HG03565 (cell line): ENCODE data around the gene TMTC1.

Experiments
- ATAC-seq: cut with Tn5 transposase; IDR thresholded peaks from one replicate; pipeline ENCODE4 v1.9.1; 2021; ENCODE audit warnings: mild to moderate bottlenecking, moderate library complexity; ENCODE audit not compliant: unreplicated experiment

The TMTC1 gene

DNA sequence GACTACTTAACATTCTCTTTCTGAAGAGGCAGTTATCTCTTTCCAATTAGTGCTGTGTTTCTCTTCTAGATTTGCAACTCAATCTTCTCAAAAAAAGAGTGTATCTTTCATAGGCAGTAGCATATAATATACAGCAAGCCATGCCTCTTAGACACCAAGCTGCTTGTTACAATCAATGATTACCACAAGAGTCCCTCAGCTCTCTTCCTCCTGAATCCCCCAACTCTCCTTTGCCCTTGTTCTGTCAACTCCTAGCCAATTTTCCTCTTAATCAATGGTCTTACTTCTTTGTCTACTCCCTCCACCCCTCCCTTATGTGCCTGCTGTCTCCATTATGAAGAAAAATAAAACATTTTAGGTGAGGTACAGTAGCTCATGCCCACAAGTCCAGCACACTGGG is 2.6 kb downstream of the TMTC1 start:
- ATAC-seq = no peak

GRCh38 chr12:29780084-29780483 is 3.7 kb downstream of the TMTC1 start:
- ATAC-seq = no peak

GRCh38 chr12:29778531-29778930 is 5.2 kb downstream of the TMTC1 start:
- no peak for ATAC-seq

DNA sequence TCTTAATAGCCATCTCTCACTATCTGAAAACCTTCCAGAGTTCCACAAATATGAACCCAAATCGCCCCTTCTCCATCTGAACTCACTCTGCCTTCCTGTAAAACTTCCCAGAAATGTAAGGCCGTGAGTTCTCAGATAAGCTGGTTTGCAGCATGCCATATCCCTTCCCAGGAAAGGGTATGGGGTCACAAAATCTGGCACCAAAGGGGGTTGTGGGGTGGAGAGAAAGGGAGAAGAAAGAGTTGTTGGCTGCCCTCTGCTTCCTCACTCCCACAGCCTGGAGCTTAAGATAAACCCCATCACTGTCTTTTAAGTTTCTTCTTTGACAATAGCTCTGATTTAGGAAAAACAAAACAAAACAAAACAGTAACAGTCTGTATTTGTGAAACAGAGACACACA is 10.7 kb downstream of the TMTC1 start:
- ATAC-seq = no peak

GRCh38 chr12:29771786-29772185 is 12.0 kb downstream of the TMTC1 start:
- no peak for ATAC-seq

DNA sequence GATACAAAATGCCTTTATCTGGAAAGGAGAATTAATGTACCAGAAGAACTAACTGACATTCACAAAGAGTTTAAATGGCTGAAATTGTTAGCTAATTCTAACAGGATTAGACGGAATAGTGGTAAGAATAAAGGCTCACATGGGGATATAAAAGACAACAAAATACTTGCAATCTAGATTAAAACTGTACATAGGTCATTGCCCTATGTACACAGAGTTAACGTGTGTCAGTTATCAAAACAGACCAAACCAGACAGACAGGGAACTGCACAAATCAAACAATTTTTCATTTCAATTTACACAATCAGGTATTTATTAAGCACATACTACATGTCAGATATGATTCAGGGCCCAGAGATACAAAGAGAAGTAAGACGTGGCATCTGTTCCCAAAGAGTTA is 12.6 kb downstream of the TMTC1 start:
- ATAC-seq = no peak

DNA sequence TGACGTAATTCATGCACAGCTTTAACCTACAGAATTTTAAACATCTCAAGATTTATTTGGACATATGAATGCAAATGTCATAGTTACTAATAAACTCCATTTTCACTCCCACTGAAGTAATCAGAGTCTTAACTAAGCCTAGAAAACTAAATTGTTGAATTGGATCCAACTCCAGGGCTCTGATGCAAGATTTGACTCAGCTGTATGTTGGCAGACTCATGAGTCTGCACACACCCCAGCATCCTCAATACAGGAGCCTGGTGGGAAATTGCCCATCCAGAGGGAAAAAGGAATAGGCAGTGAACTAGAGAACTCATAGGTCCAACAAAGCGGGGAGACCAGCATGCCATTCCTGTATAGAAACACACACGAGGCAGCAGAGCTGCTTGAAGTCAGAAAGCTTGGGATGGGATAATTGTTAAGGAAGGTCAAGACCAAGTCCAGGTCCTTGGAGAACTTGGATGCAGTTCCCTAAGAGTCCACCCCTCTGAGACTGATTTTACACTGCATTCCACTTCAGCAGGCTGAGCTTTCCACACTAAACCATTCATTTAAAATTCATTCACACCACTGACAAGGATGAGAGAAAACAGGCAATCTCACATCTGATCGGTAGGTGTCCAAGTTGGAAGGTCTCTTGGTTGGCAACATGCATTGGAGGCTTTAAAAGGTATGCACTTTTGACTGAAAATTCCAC is 14.4 kb downstream of the TMTC1 start:
- ATAC-seq = no peak

DNA sequence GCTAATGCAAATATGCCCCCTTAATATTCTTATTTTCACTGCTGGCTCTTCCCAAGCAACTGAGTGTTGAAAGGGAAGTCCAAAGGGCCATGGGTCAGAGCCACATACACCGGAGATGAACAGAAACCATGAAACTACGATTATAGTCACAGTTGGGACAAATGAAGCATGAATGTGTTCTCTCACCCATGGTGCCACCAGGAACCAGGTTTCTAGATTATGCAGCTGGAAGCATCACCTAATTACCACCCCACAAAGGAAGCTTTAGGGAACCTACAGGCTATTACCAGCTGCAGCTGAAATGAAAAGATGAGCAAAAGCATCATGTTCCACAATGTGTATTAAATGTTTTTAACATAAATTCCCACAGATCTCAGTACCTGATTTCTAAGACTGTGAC is 15.4 kb downstream of the TMTC1 start:
- ATAC-seq = no peak

GRCh38 chr12:29763301-29763683 is 20.4 kb downstream of the TMTC1 start:
- no peak for ATAC-seq

DNA sequence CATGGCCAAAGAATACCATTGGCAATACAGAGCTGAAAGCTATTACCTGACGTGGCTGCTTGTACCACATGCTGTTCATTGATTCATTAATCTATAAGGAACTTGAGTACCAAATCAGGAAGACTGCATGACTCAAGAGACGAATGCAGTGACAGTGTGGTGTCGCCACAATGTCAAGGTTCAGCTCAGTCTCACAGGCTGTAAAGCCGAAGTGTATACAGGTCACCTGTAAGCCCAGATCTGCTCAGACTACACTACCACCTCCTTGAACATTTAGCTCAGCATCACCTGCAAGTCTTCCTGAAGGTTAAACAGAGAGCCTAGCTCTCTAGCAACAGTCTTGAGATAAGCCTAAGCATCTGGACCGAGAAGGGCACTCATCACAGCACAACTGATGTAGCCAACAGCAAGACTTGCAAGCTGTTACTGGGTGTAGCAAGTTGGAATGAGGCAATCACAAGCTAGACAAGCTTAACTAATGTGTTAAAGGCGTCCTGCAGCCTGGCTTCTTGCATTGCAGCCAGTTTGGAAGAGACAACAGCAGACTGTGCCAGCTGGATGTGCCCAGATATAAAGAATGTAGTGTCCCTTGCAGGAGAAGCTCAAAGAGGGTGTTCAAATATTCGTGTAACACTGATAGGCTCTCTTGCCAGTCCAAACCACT is 21.0 kb downstream of the TMTC1 start:
- ATAC-seq = no peak

GRCh38 chr12:29759950-29760349 is 23.8 kb downstream of the TMTC1 start:
- ATAC-seq = no peak

GRCh38 chr12:29756741-29757390 is 26.9 kb downstream of the TMTC1 start:
- no peak for ATAC-seq

DNA sequence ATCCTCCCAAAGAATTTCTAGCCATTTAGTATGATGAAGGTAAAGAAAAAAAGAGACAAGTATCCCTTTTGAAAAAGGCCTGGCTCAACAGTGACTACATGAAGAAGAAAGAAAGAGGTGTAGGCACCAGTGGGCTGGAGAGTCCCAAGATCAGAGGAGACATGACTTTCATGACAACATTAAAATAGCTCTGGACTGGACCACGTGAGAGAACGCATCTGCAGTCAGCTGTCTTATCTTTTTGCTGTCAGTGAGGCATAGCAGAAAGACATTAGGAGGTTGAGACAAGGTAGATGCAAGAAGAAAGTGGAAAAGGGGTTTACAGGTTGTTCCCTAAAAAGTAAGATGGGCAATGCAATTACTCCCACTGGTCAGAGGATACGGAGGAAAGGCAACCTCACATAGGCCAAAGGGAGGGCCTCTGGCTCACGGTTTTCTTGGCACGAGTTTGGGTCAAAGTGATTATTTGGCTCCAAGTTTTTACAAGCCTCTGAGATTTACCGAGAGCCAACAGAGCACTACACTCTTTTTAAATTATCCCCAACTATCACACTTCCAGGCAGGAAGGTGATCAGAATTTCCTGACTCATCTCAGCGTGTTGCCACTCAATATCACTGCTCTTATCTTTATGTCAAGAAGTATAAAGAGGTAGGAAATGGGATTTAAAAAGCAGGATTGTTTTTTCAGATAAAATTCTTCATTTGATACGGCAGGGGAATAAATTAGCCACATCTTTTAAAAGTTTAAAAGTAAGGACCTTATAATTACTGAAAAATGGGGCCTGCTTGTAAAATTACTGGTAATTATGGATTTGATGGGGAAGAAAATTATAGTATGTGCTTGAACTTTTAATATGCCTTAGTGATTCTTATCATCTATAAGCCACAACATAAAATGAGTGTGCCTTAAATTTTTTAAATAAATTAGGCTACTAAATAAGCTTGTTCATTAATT is 29.2 kb downstream of the TMTC1 start:
- ATAC-seq = no peak

DNA sequence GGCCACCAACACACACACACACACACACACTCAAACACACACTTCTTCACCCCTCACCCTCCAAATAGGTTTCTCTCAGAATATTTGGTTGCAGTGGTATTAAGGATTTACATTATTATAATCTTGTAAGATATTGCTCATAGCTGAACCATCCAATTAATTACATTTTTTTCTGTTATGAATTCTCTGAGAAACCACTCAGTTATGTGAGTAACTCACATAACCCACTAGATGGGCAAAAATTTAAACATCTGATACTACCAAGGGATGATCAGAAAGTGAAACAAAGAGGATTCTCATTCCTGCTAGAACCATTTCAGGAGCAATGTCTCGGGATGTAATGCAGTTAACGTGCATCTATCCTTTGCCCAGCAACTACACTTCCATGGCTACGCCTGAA is 31.6 kb downstream of the TMTC1 start:
- ATAC-seq = no peak

DNA sequence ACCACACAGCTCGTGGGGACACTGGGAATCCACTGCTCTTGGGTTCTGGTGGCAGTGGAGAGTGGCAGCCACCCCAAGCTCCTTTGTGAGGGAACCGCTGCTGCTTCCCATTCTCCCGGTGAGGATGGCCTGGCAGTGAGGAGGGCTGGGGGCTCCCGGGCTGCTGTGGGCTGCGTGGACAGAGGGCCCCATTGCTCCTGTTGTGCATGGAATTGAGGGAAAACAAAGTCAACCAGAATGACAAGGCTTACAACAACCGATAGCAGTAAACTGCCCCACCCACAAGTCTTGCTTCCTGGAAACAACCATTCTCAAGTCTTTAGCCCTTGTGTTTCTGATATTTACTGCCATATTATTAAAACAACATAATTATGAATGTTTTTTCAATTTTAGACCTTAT is 32.1 kb downstream of the TMTC1 start:
- ATAC-seq = no peak

DNA sequence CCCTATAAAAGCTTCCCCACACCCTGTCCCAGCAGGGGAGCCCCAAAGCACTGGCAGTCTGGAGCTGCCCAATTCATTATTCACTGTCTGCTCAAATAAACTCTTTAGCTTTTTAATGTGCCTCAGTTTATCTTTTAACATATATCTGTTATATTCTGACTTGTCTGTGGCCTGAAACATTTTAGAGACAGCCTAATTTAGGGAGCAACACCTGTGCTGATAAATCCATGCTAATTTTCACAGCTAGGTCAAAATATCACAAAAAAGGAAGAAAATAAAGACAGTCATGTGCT is 32.9 kb downstream of the TMTC1 start:
- no peak for ATAC-seq

- ATAC-seq = peak; percentile 85
Observed at GRCh38 chr12:29750131-29750927, 33.4 kb downstream of the TMTC1 start.

GRCh38 chr12:29744365-29744764 is 39.4 kb downstream of the TMTC1 start:
- no peak for ATAC-seq

DNA sequence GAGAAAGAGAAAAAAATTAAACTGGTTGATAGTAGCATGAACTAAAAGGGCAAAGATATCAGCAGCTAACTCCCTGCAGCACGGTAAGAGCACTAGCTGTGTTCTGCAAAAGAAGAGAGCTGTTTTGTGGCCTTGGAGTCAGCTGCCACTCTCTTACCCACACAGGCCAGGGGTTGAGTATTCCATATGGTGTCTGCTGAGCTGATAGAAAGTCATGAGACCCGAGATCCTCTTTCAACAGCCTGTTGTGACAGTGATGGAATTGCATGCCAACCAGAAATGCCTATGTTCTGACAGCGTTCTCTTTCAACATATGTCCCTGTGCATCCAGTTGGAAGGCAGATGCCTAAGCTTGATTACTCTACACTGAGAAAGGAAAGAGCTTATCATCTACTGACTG is 39.9 kb downstream of the TMTC1 start:
- no peak for ATAC-seq

DNA sequence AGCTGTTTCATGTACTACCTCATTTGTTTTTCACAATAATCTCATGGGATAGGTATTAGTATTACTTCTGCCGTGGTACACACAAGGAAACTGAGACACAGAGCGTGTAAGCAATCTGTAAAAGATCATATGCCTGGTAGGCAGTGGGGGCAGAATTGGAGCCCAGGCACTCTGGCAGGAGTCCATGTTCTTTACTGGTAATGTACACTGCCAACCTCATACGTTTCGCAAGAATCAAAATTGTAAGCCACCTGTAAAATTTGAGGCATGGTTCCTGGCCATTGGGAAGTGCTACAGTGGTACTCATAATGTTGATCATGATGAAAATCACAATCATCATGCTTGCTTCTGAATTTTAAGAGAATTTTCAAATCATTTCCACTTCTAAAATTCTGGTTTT is 40.7 kb downstream of the TMTC1 start:
- ATAC-seq = no peak

GRCh38 chr12:29742646-29743045 is 41.1 kb downstream of the TMTC1 start:
- ATAC-seq = no peak
